Panc1 (cell line): ENCODE results near the gene REV3L. TPM values are rescaled to one million over a fixed set of nuclear protein-coding genes. Genes with fewer than 3 reads are reported as not detected.

ENCODE experiments used
- ATAC-seq: fragments of 200-7000 bp; cut with Tn5 transposase; 2 replicates; pipeline ENCODE4 v1.9.1; 2020; ENCODE audit warnings: mild to moderate bottlenecking, moderate library complexity
- BruUV-seq: library from RNA; stranded (reverse); fragments of 400-500 nt; replicated peaks from 2 replicates; lab custom pipeline; 2021; lab: Mats Ljungman, UMichigan
- CTCF ChIA-PET: fragments of 300-600 bp; sonication (Branson Sonifier 250); formaldehyde crosslinking; loops from one replicate; lab custom pipeline; 2022; ENCODE audit warnings: antibody characterized with exemption; lab: Charles Lee
- POLR2A ChIA-PET: fragments of 300-600 bp; sonication (Branson Sonifier 250); formaldehyde crosslinking; loops from one replicate; lab custom pipeline; 2022; ENCODE audit warnings: antibody characterized with exemption; lab: Charles Lee
- DNase-seq: peaks from one replicate; pipeline ENCODE4 v3.0.0-alpha.2; 2010; ENCODE audit warnings: low read depth, low spot score
- H3K27ac ChIP-seq: 2 replicates; pipeline ENCODE4 v1.5.1; 2011; ENCODE audit warnings: mild to moderate bottlenecking, low read length, inconsistent platforms
- H3K27me3 ChIP-seq: fragments of 200-500 bp; sonication (Bioruptor generic); 2 replicates; pipeline ENCODE4 v1.6.0; 2014; ENCODE audit warnings: low read length, inconsistent platforms; ENCODE audit not compliant: control insufficient read depth, insufficient read depth
- H3K36me3 ChIP-seq: fragments of 200-500 bp; sonication (Bioruptor generic); 2 replicates; pipeline ENCODE4 v1.5.1; 2014; ENCODE audit warnings: inconsistent platforms, mild to moderate bottlenecking, low read length, moderate library complexity; ENCODE audit not compliant: control insufficient read depth, insufficient read depth
- H3K4me1 ChIP-seq: 2 replicates; pipeline ENCODE4 v1.5.1; 2011; ENCODE audit warnings: inconsistent platforms, mild to moderate bottlenecking, low read length, moderate library complexity; ENCODE audit not compliant: control insufficient read depth, insufficient read depth
- H3K4me3 ChIP-seq, 2 experiments: 2 replicates each; pipeline ENCODE4 v1.5.1; 2011 to 2012; ENCODE audit warnings: low read depth in 2 of 2, low read length in 2 of 2, mild to moderate bottlenecking in 2 of 2, inconsistent platforms in 1 of 2, moderate library complexity in 1 of 2
- H3K9me3 ChIP-seq: fragments of 200-500 bp; sonication (Bioruptor generic); 2 replicates; pipeline ENCODE4 v1.5.1; 2014; ENCODE audit warnings: low read depth, mild to moderate bottlenecking, inconsistent platforms, low read length, moderate library complexity; ENCODE audit not compliant: control insufficient read depth, insufficient read depth
- CTCF ChIP-seq: fragments of 450-650 bp; IDR thresholded peaks from 2 replicates; pipeline ENCODE4 v1.5.1; 2017; ENCODE audit warnings: mild to moderate bottlenecking
- POLR2AphosphoS5 ChIP-seq: IDR thresholded peaks from 2 replicates; pipeline ENCODE4 v1.6.1; 2012; ENCODE audit warnings: mild to moderate bottlenecking, low read depth, low read length, moderate library complexity
- REST ChIP-seq, 2 experiments: IDR thresholded peaks; 2 replicates each; pipeline ENCODE4 v1.6.1; 2011 to 2012; ENCODE audit warnings: low read depth in 2 of 2, control low read depth in 1 of 2, low read length in 1 of 2, mild to moderate bottlenecking in 1 of 2, moderate library complexity in 1 of 2; ENCODE audit not compliant: insufficient read depth in 1 of 2
- SIN3A ChIP-seq: IDR thresholded peaks from 2 replicates; pipeline ENCODE4 v1.6.1; 2012; ENCODE audit warnings: low read depth, mild to moderate bottlenecking, low read length, moderate library complexity, borderline replicate concordance; ENCODE audit not compliant: insufficient read depth
- TCF7L2 ChIP-seq: IDR thresholded peaks from 2 replicates; pipeline ENCODE4 v1.6.1; 2011; ENCODE audit warnings: mild to moderate bottlenecking, low read depth, low read length, inconsistent platforms
- in situ Hi-C: cut with HindIII; loops from 2 replicates; pipeline ENCODE4 v1.10.0; 2016; ENCODE audit warnings: low sequenced_read_pairs, low pct_unique_long_range_greater_than_20kb
- intact Hi-C: fragments of 100-400 bp; cut with micrococcal nuclease; formaldehyde crosslinking; loops from one replicate; pipeline ENCODE4 v1.10.0; 2022; ENCODE audit not compliant: unreplicated experiment
- total RNA-seq: library from RNA; stranded (reverse); gene quantifications from one replicate; pipeline ENCODE4 v1.2.1, GENCODE V29; 2021; ENCODE audit not compliant: unreplicated experiment

The REV3L gene
- total RNA-seq, 1 experiment from 2014 or later, result 44.8 TPM

DNA sequence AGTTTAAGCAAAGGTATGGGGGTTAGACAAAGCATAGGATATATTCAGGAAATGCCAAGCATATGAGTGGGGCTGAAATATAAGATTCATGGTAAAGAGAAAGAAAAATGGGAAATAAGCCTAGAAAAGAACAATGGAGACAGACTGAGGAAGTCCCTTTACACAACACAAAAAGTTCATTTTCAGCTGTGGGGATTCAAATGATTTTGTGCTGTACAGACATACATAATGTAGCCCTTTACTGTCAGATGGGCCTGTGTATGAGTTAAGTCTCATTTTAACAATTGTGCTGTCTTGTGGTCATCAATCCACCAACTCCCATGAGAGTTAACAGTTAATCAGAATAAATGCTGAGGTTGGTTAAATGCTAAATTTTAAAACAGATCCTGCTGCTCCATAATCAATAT, 37.2 kb downstream of the REV3L start:
- intact Hi-C loops, result no loop called here
- Histone ChIP-seq H3K4me3 (no peak overlapping the region), H3K27me3 (no peaks in the 10 kb centered on the region), H3K36me3 (no peaks in the 10 kb centered on the region), H3K9me3 (no peaks in the 10 kb centered on the region), H3K27ac (no peak overlapping the region), H3K4me1 (peaks cover 14% of the 10 kb centered on the region)
- in situ Hi-C loops, result no loop called here
- ChIA-PET CTCF (no interaction called here), POLR2A (no interaction called here)
- DNase-seq (no peak), ATAC-seq (no peak)
- TF ChIP-seq REST (IDR thresholded peaks at IDR 0.05; ENCODE audit: insufficient read depth in 1 of 2, low read depth in 2 of 2, low read length in 1 of 2), result no peak
- TF ChIP-seq POLR2AphosphoS5, result no peak
- TF ChIP-seq SIN3A, result no peak
- no peak for TF ChIP-seq TCF7L2
- no peak for TF ChIP-seq CTCF
- no TSS peak for BruUV-seq

- DNase-seq, result no peak
- H3K36me3 ChIP-seq, result no peaks in the 10 kb centered on the region
- H3K4me1 ChIP-seq, result peaks cover 14% of the 10 kb centered on the region
- H3K27me3 ChIP-seq, result no peaks in the 10 kb centered on the region
- no peak overlapping the region for H3K27ac ChIP-seq
- H3K4me3 ChIP-seq, result no peak overlapping the region
- ChIA-PET CTCF (no interaction called here), POLR2A (no interaction called here)
- BruUV-seq, result no TSS peak
- no peak for ATAC-seq
- TF ChIP-seq CTCF, result no peak
- no peak for TF ChIP-seq REST (IDR thresholded peaks at IDR 0.05; ENCODE audit: insufficient read depth in 1 of 2, low read depth in 2 of 2, low read length in 1 of 2)
- TF ChIP-seq TCF7L2, result no peak
- TF ChIP-seq POLR2AphosphoS5, result no peak
- no peak for TF ChIP-seq SIN3A
- H3K9me3 ChIP-seq, result no peaks in the 10 kb centered on the region
- intact Hi-C loops (no loop called here), in situ Hi-C loops (no loop called here)
These were observed 38.2 kb downstream of the REV3L start for GRCh38 chr6:111444794-111445193.
